IPS-20b (cell line): Measurements from ENCODE around the gene BCL7A.

Experiments used
- H3K27ac ChIP-seq: one replicate; pipeline ENCODE4 v1.5.1; 2013; ENCODE audit warnings: low read length
- H3K27me3 ChIP-seq: 2 replicates; pipeline ENCODE4 v1.6.1; 2013; ENCODE audit warnings: mild to moderate bottlenecking, low read length, inconsistent platforms; ENCODE audit not compliant: insufficient read depth
- H3K36me3 ChIP-seq: 2 replicates; pipeline ENCODE4 v1.6.1; 2013; ENCODE audit warnings: low read depth, mild to moderate bottlenecking, inconsistent platforms, low read length, moderate library complexity; ENCODE audit not compliant: insufficient read depth
- H3K4me1 ChIP-seq: 2 replicates; pipeline ENCODE4 v1.6.1; 2013; ENCODE audit warnings: mild to moderate bottlenecking, control low read depth, inconsistent platforms, low read length, moderate library complexity; ENCODE audit not compliant: insufficient read depth
- H3K4me3 ChIP-seq: 2 replicates; pipeline ENCODE4 v1.5.1; 2013; ENCODE audit warnings: mild to moderate bottlenecking, low read length, inconsistent platforms
- H3K9ac ChIP-seq: 2 replicates; pipeline ENCODE4 v1.6.1; 2013; ENCODE audit warnings: low read depth, mild to moderate bottlenecking, inconsistent platforms, low read length, moderate library complexity
- H3K9me3 ChIP-seq: 2 replicates; pipeline ENCODE4 v1.6.1; 2013; ENCODE audit warnings: mild to moderate bottlenecking, low read depth, low read length, inconsistent platforms; ENCODE audit not compliant: insufficient read depth

The BCL7A gene

GRCh38 chr12:122086641-122087285 is 65.1 kb downstream of the BCL7A start:
- H3K27ac ChIP-seq, result no peak overlapping the region
- H3K36me3 ChIP-seq, result 0 out of 2 replicates have a peak, but pooled peaks cover 3% of the 10 kb centered on the region
- H3K4me1 ChIP-seq, result no peaks in the 10 kb centered on the region; the same call in none of the 2 replicates
- H3K27me3 ChIP-seq, result no peaks in the 10 kb centered on the region
- no peak overlapping the region for H3K4me3 ChIP-seq
- no peak overlapping the region for H3K9ac ChIP-seq
- H3K9me3 ChIP-seq, result no peaks in the 10 kb centered on the region

- Histone ChIP-seq H3K36me3 (0 out of 2 replicates have a peak, but pooled peaks cover 3% of the 10 kb centered on the region), H3K9me3 (no peaks in the 10 kb centered on the region), H3K4me1 (no peaks in the 10 kb centered on the region; the same call in 1 of the 2 replicates), H3K27me3 (no peaks in the 10 kb centered on the region), H3K27ac (no peak overlapping the region), H3K9ac (no peak overlapping the region), H3K4me3 (no peak overlapping the region)
Observed at GRCh38 chr12:122087431-122088178, 65.9 kb downstream of the BCL7A start.

GRCh38 chr12:122088179-122088810 is 66.6 kb downstream of the BCL7A start:
- Histone ChIP-seq H3K4me3 (no peak overlapping the region), H3K36me3 (0 out of 2 replicates have a peak, but pooled peaks cover 3% of the 10 kb centered on the region), H3K4me1 (no peaks in the 10 kb centered on the region; the same call in 1 of the 2 replicates), H3K27ac (no peak overlapping the region), H3K9me3 (no peaks in the 10 kb centered on the region), H3K27me3 (no peaks in the 10 kb centered on the region), H3K9ac (no peak overlapping the region)

GRCh38 chr12:122089077-122089476 is 67.4 kb downstream of the BCL7A start:
- no peak overlapping the region for H3K27ac ChIP-seq
- no peak overlapping the region for H3K9ac ChIP-seq
- no peaks in the 10 kb centered on the region for H3K27me3 ChIP-seq
- H3K36me3 ChIP-seq, result 0 out of 2 replicates have a peak, but pooled peaks cover 3% of the 10 kb centered on the region
- H3K4me1 ChIP-seq, result no peaks in the 10 kb centered on the region; the same call in 1 of the 2 replicates
- H3K9me3 ChIP-seq, result no peaks in the 10 kb centered on the region
- H3K4me3 ChIP-seq, result no peak overlapping the region

GRCh38 chr12:122090759-122091515 is 69.3 kb downstream of the BCL7A start:
- no peaks in the 10 kb centered on the region for H3K9me3 ChIP-seq
- H3K36me3 ChIP-seq, result no peaks in the 10 kb centered on the region
- no peak overlapping the region for H3K4me3 ChIP-seq
- no peaks in the 10 kb centered on the region; the same call in 1 of the 2 replicates for H3K4me1 ChIP-seq
- no peak overlapping the region for H3K27ac ChIP-seq
- no peak overlapping the region for H3K9ac ChIP-seq
- H3K27me3 ChIP-seq, result no peaks in the 10 kb centered on the region

- Histone ChIP-seq H3K4me3 (no peak overlapping the region), H3K36me3 (no peaks in the 10 kb centered on the region), H3K27me3 (no peaks in the 10 kb centered on the region), H3K9me3 (no peaks in the 10 kb centered on the region), H3K27ac (no peak overlapping the region), H3K4me1 (no peaks in the 10 kb centered on the region; the same call in 1 of the 2 replicates), H3K9ac (no peak overlapping the region)
Observed at GRCh38 chr12:122093098-122093883, 71.6 kb downstream of the BCL7A start.

GRCh38 chr12:122094137-122094734 is 72.6 kb downstream of the BCL7A start:
- H3K27ac ChIP-seq, result no peak overlapping the region
- no peaks in the 10 kb centered on the region for H3K36me3 ChIP-seq
- no peaks in the 10 kb centered on the region for H3K27me3 ChIP-seq
- H3K9me3 ChIP-seq, result no peaks in the 10 kb centered on the region
- peaks cover 2% of the 10 kb centered on the region; the same call in 1 of the 2 replicates for H3K4me1 ChIP-seq
- H3K9ac ChIP-seq, result no peak overlapping the region
- H3K4me3 ChIP-seq, result no peak overlapping the region

- H3K27ac ChIP-seq, result no peak overlapping the region
- peaks cover 7% of the 10 kb centered on the region; the same call in 1 of the 2 replicates for H3K4me1 ChIP-seq
- H3K27me3 ChIP-seq, result no peaks in the 10 kb centered on the region
- no peak overlapping the region for H3K9ac ChIP-seq
- H3K9me3 ChIP-seq, result no peaks in the 10 kb centered on the region
- no peak overlapping the region for H3K4me3 ChIP-seq
- no peaks in the 10 kb centered on the region for H3K36me3 ChIP-seq
Observed at GRCh38 chr12:122094735-122095631, 73.3 kb downstream of the BCL7A start.

GRCh38 chr12:122096014-122096413 is 74.3 kb downstream of the BCL7A start:
- Histone ChIP-seq H3K4me1 (peaks cover 7% of the 10 kb centered on the region; the same call in 1 of the 2 replicates), H3K27me3 (no peaks in the 10 kb centered on the region), H3K4me3 (no peak overlapping the region), H3K9ac (no peak overlapping the region), H3K9me3 (no peaks in the 10 kb centered on the region), H3K27ac (no peak overlapping the region), H3K36me3 (no peaks in the 10 kb centered on the region)
